PFSK-1 (cell line): ENCODE results near the gene TXN.

Source experiments
- POLR2AphosphoS5 ChIP-seq: IDR thresholded peaks from 2 replicates; pipeline ENCODE4 v1.6.1; 2012; ENCODE audit warnings: low read depth, mild to moderate bottlenecking, control low read depth, low read length, moderate library complexity
- TAF1 ChIP-seq: IDR thresholded peaks from 2 replicates; pipeline ENCODE4 v1.6.1; 2012; ENCODE audit warnings: low read length, control low read depth, borderline replicate concordance; ENCODE audit not compliant: insufficient read depth
- TF ChIP-seq, protein P1 (sequence below), 2 experiments: IDR thresholded peaks; 2 replicates each; pipeline versions ENCODE4 v1.6.1 to v1.8.0; 2011 to 2012; ENCODE audit warnings: low read depth in 2 of 2, low read length in 2 of 2, control low read depth in 1 of 2, inconsistent platforms in 1 of 2, mild to moderate bottlenecking in 1 of 2, moderate library complexity in 1 of 2; ENCODE audit not compliant: insufficient read depth in 1 of 2

DNA sequence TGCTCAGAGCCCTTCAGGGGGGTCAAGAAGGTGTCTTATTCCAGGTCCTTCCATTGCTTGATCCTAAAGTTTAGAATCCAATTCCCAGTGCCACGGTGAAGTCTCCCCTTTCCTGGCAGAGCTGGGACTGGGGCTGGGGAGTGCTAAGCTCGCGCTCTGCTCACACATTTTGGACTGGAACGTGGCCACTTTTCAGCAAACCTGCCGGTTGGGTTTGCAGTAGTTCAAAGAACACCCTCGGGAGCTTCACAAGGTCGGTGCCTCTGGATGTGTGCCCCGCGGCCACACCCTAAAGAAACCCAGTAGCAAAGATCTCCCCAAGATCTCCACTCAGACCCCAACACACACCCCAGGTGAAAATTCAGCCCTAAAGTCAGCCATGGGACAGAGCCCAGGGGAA is 48.3 kb downstream of the TXN start, which contains the start of gene C9orf152:
- TF ChIP-seq POLR2AphosphoS5 = no peak
- no peak for TF ChIP-seq TAF1
- TF ChIP-seq, protein P1, sequence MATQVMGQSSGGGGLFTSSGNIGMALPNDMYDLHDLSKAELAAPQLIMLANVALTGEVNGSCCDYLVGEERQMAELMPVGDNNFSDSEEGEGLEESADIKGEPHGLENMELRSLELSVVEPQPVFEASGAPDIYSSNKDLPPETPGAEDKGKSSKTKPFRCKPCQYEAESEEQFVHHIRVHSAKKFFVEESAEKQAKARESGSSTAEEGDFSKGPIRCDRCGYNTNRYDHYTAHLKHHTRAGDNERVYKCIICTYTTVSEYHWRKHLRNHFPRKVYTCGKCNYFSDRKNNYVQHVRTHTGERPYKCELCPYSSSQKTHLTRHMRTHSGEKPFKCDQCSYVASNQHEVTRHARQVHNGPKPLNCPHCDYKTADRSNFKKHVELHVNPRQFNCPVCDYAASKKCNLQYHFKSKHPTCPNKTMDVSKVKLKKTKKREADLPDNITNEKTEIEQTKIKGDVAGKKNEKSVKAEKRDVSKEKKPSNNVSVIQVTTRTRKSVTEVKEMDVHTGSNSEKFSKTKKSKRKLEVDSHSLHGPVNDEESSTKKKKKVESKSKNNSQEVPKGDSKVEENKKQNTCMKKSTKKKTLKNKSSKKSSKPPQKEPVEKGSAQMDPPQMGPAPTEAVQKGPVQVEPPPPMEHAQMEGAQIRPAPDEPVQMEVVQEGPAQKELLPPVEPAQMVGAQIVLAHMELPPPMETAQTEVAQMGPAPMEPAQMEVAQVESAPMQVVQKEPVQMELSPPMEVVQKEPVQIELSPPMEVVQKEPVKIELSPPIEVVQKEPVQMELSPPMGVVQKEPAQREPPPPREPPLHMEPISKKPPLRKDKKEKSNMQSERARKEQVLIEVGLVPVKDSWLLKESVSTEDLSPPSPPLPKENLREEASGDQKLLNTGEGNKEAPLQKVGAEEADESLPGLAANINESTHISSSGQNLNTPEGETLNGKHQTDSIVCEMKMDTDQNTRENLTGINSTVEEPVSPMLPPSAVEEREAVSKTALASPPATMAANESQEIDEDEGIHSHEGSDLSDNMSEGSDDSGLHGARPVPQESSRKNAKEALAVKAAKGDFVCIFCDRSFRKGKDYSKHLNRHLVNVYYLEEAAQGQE (IDR thresholded peaks at IDR 0.05; ENCODE audit: insufficient read depth in 1 of 2, low read depth in 2 of 2, low read length in 2 of 2) = no peak
